Liver (tissue), 9 donors: Measurements from ENCODE around the gene HEATR5A. TPM values are rescaled to one million over a fixed set of nuclear protein-coding genes. Genes with fewer than 3 reads are reported as not detected.

ENCODE experiments used
- DNase-seq: peaks from one replicate; pipeline ENCODE4 v3.0.0-alpha.2; 2017; ENCODE audit warnings: low spot score
- H3K27ac ChIP-seq, 2 donors: one replicate each; pipeline ENCODE4 v1.7.0; 2013; ENCODE audit warnings: inconsistent platforms in 2 of 2, low read length in 2 of 2, control low read depth in 1 of 2, low read depth in 1 of 2, mild to moderate bottlenecking in 1 of 2
- H3K27me3 ChIP-seq, 4 donors: one replicate each; pipeline versions ENCODE4 v1.6.1 to v1.7.0; 2013; ENCODE audit warnings: low read length in 3 of 4, inconsistent platforms in 1 of 4, mild to moderate bottlenecking in 1 of 4, moderate library complexity in 1 of 4; ENCODE audit not compliant: control insufficient read depth in 4 of 4, insufficient read depth in 4 of 4
- H3K36me3 ChIP-seq, 4 donors: one replicate each; pipeline versions ENCODE4 v1.6.1 to v1.7.0; 2013; ENCODE audit warnings: low read length in 3 of 4, mild to moderate bottlenecking in 3 of 4, low read depth in 1 of 4, moderate library complexity in 1 of 4; ENCODE audit not compliant: control insufficient read depth in 4 of 4, insufficient read depth in 3 of 4
- H3K4me1 ChIP-seq, 4 donors: one replicate each; pipeline versions ENCODE4 v1.6.1 to v1.7.0; 2013; ENCODE audit warnings: low read length in 3 of 4, mild to moderate bottlenecking in 3 of 4, moderate library complexity in 1 of 4; ENCODE audit not compliant: control insufficient read depth in 4 of 4, insufficient read depth in 4 of 4
- H3K4me3 ChIP-seq, 3 donors: one replicate each; pipeline versions ENCODE4 v1.6.1 to v1.7.0; 2013; ENCODE audit warnings: low read length in 3 of 3, control low read depth in 1 of 3, low read depth in 1 of 3, mild to moderate bottlenecking in 1 of 3
- H3K9ac ChIP-seq, 2 donors: one replicate each; pipeline ENCODE4 v1.7.0; 2013; ENCODE audit warnings: low read length in 2 of 2, mild to moderate bottlenecking in 2 of 2, moderate library complexity in 2 of 2, control low read depth in 1 of 2, low read depth in 1 of 2
- H3K9me3 ChIP-seq, 4 donors: one replicate each; pipeline versions ENCODE4 v1.6.1 to v1.7.0; 2013; ENCODE audit warnings: low read length in 3 of 4; ENCODE audit not compliant: control insufficient read depth in 4 of 4
- FOXA2 ChIP-seq: IDR thresholded peaks from 2 replicates; pipeline ENCODE4 v1.6.1; 2016; ENCODE audit warnings: antibody characterized with exemption
- GABPA ChIP-seq, 2 donors: IDR thresholded peaks in 1 of 2; conservative IDR thresholded peaks in 1 of 2; 2 replicates each; pipeline ENCODE4 v1.6.1; 2016; ENCODE audit warnings: antibody characterized with exemption in 2 of 2, mild to moderate bottlenecking in 1 of 2, moderate library complexity in 1 of 2
- HNF4A ChIP-seq, 2 donors: conservative IDR thresholded peaks; 2 replicates each; pipeline ENCODE4 v1.6.1; 2016; ENCODE audit warnings: antibody characterized with exemption in 2 of 2, mild to moderate bottlenecking in 2 of 2
- HNF4G ChIP-seq: IDR thresholded peaks from 2 replicates; pipeline ENCODE4 v1.6.1; 2016; ENCODE audit warnings: antibody characterized with exemption
- JUND ChIP-seq, 2 donors: IDR thresholded peaks; 2 replicates each; pipeline ENCODE4 v1.6.1; 2016; ENCODE audit warnings: antibody characterized with exemption in 2 of 2
- MAX ChIP-seq: IDR thresholded peaks from 2 replicates; pipeline ENCODE4 v1.6.1; 2016; ENCODE audit warnings: antibody characterized with exemption
- NR2F2 ChIP-seq: IDR thresholded peaks from 2 replicates; pipeline ENCODE4 v1.6.1; 2016; ENCODE audit warnings: antibody characterized with exemption
- RAD21 ChIP-seq, 2 donors: IDR thresholded peaks; 2 replicates each; pipeline ENCODE4 v1.6.1; 2016; ENCODE audit warnings: antibody characterized with exemption in 2 of 2, mild to moderate bottlenecking in 2 of 2
- REST ChIP-seq: IDR thresholded peaks from 2 replicates; pipeline ENCODE4 v1.6.1; 2016; ENCODE audit warnings: antibody characterized with exemption, mild to moderate bottlenecking
- RXRA ChIP-seq, 2 donors: IDR thresholded peaks; 2 replicates each; pipeline ENCODE4 v1.6.1; 2017 to 2018; ENCODE audit warnings: antibody characterized with exemption in 2 of 2, mild to moderate bottlenecking in 1 of 2
- TAF1 ChIP-seq: conservative IDR thresholded peaks from 2 replicates; pipeline ENCODE4 v1.6.1; 2016; ENCODE audit warnings: antibody characterized with exemption, mild to moderate bottlenecking
- WGBS: extraction: QIAGEN DNeasy Blood & Tissue Kit; methylation state at CpG from one replicate; pipeline ENCODE4 v1.1.7; 2013; 5-methylcytosine and 5-hydroxymethylcytosine counted together
- polyA plus RNA-seq, 2 donors: library from polyadenylated mRNA; stranded (reverse) in 1 of 2; unstranded in 1 of 2; fragments of 200-250 nt in 1 of 2; fragments of >200 nt in 1 of 2; fragmentation: Nextera tagmentation in 1 of 2; extraction: Ambion mirVana in 1 of 2; gene quantifications; one replicate each; pipeline versions ENCODE4 v1.2.1 to v1.2.3, GENCODE V29; 2013 to 2015
- total RNA-seq, 2 donors: library from RNA; depleted of rRNA; stranded (reverse); fragments of >200 nt; gene quantifications; one replicate each; pipeline ENCODE4 v1.2.3, GENCODE V29; 2014
- TF ChIP-seq, protein P1 (sequence below): fragments of 150-350 bp; IDR thresholded peaks from 2 replicates; pipeline ENCODE4 v1.5.1; 2017; ENCODE audit warnings: improper control_type of control experiment, low read depth, low read length; ENCODE audit not compliant: missing input control
- TF ChIP-seq, protein P2 (sequence below): IDR thresholded peaks from 2 replicates; pipeline ENCODE4 v1.6.1; 2016; ENCODE audit warnings: antibody characterized with exemption
- donor health status: healthy.
- donor health status: healthy.
- donor health status: healthy.
- donor health status: healthy.
- donor health status: healthy.

Gene HEATR5A
- total and polyA plus RNA-seq, 4 donors = 7.3 to 22.8 (median 10.1) TPM

GRCh38 chr14:31346097-31346496 is 74.3 kb downstream of the HEATR5A start:
- no peaks in the 10 kb centered on the region for H3K27me3 ChIP-seq
- DNase-seq = no peak
- no peak overlapping the region for H3K9ac ChIP-seq
- no peak for TF ChIP-seq NR2F2
- TF ChIP-seq, protein P1, sequence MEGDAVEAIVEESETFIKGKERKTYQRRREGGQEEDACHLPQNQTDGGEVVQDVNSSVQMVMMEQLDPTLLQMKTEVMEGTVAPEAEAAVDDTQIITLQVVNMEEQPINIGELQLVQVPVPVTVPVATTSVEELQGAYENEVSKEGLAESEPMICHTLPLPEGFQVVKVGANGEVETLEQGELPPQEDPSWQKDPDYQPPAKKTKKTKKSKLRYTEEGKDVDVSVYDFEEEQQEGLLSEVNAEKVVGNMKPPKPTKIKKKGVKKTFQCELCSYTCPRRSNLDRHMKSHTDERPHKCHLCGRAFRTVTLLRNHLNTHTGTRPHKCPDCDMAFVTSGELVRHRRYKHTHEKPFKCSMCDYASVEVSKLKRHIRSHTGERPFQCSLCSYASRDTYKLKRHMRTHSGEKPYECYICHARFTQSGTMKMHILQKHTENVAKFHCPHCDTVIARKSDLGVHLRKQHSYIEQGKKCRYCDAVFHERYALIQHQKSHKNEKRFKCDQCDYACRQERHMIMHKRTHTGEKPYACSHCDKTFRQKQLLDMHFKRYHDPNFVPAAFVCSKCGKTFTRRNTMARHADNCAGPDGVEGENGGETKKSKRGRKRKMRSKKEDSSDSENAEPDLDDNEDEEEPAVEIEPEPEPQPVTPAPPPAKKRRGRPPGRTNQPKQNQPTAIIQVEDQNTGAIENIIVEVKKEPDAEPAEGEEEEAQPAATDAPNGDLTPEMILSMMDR = no peak
- no peak for TF ChIP-seq MAX
- no peak for TF ChIP-seq TAF1
- TF ChIP-seq REST = no peak
- TF ChIP-seq GABPA (IDR thresholded peaks at IDR 0.05 in 1 of 2, conservative IDR thresholded peaks at IDR 0.05 in 1 of 2) = no peak
- no peak for TF ChIP-seq RAD21 (IDR thresholded peaks at IDR 0.05)
- no peak for TF ChIP-seq JUND (IDR thresholded peaks at IDR 0.05)
- no peak for TF ChIP-seq FOXA2
- TF ChIP-seq RXRA (IDR thresholded peaks at IDR 0.05) = no peak
- no peak for TF ChIP-seq HNF4G
- H3K4me3 ChIP-seq = no peak overlapping the region
- peaks cover 0 to 2% (median 0%) of the 10 kb centered on the region in 4 donors for H3K4me1 ChIP-seq
- peaks cover 6 to 17% (median 14%) of the 10 kb centered on the region in 4 donors for H3K36me3 ChIP-seq
- no peak overlapping the region for H3K27ac ChIP-seq
- WGBS = 94% methylated on average over 2 of the region's 2 CpGs
- no peaks in the 10 kb centered on the region for H3K9me3 ChIP-seq

DNA sequence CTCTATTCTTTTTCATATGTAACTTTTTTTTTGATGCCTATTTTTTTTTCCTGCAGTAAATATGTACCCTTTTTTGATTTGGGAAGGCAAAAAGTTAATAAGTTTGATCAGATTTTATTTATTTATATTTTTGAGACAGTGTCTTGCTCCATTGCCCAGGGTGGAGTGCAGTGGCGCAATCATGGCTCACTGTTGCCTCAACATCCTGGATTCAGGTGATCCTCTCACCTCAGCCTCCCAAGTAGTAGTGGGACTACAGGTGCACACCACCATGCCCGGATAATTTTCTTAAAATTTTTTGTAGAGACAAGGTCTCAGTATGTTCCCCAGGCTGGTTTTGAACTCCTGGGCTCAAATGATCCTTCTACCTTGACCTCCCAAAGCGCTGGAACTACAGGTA is 79.1 kb downstream of the HEATR5A start:
- H3K27me3 ChIP-seq = no peaks in the 10 kb centered on the region
- H3K9ac ChIP-seq = no peak overlapping the region
- peaks cover 0 to 10% (median 3%) of the 10 kb centered on the region in 4 donors for H3K4me1 ChIP-seq
- peak overlapping the region in 1 of 2 donors; percentile 26 for H3K27ac ChIP-seq
- no peaks in the 10 kb centered on the region for H3K9me3 ChIP-seq
- no peak overlapping the region for H3K4me3 ChIP-seq
- peaks cover 2 to 13% (median 6%) of the 10 kb centered on the region in 4 donors for H3K36me3 ChIP-seq
- TF ChIP-seq RAD21 (IDR thresholded peaks at IDR 0.05) (no peak), HNF4A (conservative IDR thresholded peaks at IDR 0.05) (no peak), REST (no peak), NR2F2 (no peak)
- TF ChIP-seq, protein P2, sequence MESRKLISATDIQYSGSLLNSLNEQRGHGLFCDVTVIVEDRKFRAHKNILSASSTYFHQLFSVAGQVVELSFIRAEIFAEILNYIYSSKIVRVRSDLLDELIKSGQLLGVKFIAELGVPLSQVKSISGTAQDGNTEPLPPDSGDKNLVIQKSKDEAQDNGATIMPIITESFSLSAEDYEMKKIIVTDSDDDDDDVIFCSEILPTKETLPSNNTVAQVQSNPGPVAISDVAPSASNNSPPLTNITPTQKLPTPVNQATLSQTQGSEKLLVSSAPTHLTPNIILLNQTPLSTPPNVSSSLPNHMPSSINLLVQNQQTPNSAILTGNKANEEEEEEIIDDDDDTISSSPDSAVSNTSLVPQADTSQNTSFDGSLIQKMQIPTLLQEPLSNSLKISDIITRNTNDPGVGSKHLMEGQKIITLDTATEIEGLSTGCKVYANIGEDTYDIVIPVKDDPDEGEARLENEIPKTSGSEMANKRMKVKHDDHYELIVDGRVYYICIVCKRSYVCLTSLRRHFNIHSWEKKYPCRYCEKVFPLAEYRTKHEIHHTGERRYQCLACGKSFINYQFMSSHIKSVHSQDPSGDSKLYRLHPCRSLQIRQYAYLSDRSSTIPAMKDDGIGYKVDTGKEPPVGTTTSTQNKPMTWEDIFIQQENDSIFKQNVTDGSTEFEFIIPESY = no peak
- WGBS = 96% methylated on average over 3 of the region's 3 CpGs
- DNase-seq = no peak
